Measurements from ENCODE around the gene NFYB.

The NFYB gene

GRCh38 chr12:104109446-104110271 is 28.4 kb downstream of the NFYB start:
- DNase-seq, result no peak

DNA sequence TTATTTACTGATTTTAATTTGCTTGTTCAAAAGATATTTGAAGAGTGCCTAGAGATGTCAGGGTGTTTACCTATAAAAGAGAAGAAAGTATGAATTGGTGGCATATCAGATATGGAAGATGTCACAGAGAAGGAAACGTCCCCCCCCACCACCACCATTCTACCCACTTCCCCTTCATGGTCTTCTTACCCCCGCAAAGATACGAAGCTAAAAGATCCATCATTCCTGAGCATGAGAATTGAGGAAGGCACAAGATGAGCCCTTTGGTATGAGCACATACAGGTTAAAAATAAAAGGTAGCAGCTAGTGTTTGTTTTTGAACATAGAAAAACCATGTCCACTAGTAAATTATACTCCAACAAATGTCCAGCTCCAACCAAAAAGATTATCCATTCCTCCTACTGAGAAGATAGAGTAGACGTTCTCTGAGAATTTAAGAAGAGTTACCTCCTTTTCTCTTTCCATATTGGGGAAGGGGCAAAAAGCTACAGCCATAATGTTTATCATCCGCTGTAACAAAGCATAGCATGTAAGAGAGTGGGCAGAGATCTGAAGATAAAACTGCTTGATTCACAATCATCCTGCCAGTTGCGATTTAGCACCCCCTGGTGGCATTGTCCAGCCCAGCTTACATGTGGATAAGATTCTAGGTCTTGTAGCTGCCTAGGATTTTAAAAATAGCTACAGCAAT is 29.1 kb downstream of the NFYB start:
- DNase-seq, result peak; percentile 84

GRCh38 chr12:104106965-104107364 is 31.0 kb downstream of the NFYB start:
- DNase-seq, result no peak

DNA sequence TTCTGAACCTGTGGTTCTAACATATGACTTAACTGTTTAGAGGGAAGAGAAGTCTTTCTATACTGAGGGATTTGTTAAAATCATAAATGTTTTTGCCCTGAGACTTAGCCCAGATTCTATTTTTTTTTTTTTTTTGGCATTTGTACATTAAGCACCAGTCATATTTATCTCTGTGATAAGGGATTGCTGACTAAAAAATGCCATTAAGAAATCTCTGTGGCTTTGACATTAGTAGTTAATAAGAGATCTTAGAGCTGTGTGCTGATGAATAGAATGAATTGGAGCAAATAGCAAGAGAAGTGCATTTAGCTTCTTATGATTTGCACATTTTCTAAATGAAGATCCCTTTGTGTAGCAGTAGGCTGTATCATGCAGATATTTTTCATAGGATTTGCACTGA is 32.5 kb downstream of the NFYB start:
- DNase-seq, result no peak

- no peak for DNase-seq
These were observed 40.1 kb downstream of the NFYB start for GRCh38 chr12:104097954-104098353.

DNA sequence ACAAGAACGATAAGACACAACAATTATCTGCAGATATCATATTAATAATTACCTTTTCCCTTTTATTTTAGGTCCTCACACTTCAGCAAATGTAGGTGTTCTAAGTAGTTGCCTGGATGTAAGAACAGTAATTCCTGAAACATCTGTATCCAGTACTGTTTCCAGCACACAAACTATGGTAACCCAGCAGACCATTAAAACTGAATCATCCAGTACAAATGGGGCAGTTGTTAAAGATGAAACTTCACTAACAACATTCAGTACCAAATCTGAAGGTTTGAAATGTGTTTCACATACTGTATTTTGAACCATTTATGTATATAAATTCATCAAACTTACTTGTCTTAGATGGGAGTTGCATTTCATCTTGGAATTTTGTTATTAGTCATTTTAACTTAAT is 42.7 kb downstream of the NFYB start:
- DNase-seq, result no peak

- DNase-seq, result no peak
These were observed 43.7 kb downstream of the NFYB start for GRCh38 chr12:104094284-104094683.

- no peak for DNase-seq
These were observed 46.9 kb downstream of the NFYB start for GRCh38 chr12:104091136-104091535.

DNA sequence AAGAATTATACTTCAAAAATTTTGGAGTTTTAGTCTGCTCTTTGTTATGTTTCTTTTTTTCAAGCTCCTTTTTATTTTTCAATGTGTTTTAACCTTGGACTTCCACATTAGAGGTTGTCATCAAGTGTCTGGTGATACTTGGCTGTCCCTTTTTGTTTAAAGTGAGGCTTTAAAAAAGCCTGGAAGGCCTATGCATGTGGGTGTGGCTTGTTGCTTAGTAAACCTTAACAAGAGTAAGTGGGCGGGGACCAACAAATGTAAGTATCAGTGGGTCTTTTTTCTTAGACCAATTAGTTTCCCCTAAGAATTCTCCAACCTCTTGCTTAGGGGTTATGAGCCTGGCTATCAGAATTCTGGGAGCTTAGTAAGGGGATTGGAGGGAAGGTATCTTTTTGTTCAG is 47.3 kb downstream of the NFYB start:
- DNase-seq, result no peak

GRCh38 chr12:104083769-104084475 is 54.1 kb downstream of the NFYB start:
- DNase-seq, result no peak

GRCh38 chr12:104080764-104081163 is 57.2 kb downstream of the NFYB start:
- no peak for DNase-seq

DNA sequence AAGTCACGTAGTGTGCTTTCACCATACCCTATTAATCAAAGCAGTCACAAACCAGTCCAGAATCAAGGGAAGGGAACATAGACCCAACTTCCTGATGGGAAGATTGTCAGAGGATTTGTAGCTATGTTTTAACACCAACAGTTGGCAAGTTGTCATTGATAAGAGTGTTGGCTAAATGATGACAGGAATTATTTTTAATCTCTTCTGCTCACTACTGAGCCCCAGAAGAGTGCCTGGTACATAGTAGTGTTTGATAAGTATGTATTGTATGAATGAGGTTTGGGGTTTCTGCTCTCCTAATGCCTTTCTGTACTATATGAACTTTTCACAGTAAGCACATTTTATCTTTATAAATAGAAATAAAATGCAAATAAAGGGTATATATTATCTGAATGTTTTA is 59.0 kb downstream of the NFYB start:
- no peak for DNase-seq

DNA sequence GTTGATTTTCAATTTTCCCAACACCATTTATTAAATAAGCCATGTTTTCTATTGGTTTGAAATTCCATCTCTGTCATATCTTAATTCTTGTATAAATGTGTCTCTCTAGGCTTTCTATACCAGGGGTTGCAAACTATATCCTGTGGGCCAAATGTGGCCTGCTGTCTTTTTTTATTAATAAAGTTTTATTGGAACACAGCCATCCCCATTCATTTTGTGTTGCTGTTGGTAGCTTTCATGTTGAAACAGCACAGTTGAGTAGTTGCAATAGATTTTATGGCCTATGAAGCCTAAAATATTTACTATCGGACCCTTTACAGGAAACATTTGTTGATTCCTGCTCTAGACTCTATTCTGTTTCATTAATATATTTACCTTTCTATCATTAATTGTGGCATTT is 64.3 kb downstream of the NFYB start:
- DNase-seq, result no peak

- DNase-seq, result no peak
These were observed 65.9 kb downstream of the NFYB start for GRCh38 chr12:104072099-104072498.
